K562 (cell line): ENCODE results near the gene MLXIPL. TPM values are rescaled to one million over a fixed set of nuclear protein-coding genes. Genes with fewer than 3 reads are reported as not detected.

Source experiments
- ATAC-seq: fragments of 200-7000 bp; cut with Tn5 transposase; 3 replicates; pipeline ENCODE4 v1.9.1; 2020; ENCODE audit warnings: moderate library complexity
- BruUV-seq: library from RNA; stranded (reverse); fragments of 400-500 nt; replicated peaks from 2 replicates; lab custom pipeline; 2021; lab: Mats Ljungman, UMichigan
- CTCF ChIA-PET: fragments of 300-600 bp; formaldehyde crosslinking; extraction: SDS; loops from one replicate; lab custom pipeline; 2021; ENCODE audit warnings: low intra/inter-chr PET ratio; lab: Yijun Ruan, JAX
- POLR2A ChIA-PET: fragments of 300-600, 350-650 bp; sonication (Branson Sonifier 250); formaldehyde crosslinking; extraction: SDS; loops from one replicate; lab custom pipeline; 2021; ENCODE audit warnings: antibody characterized with exemption, inconsistent platforms; lab: Yijun Ruan, JAX
- DNase-seq, 4 experiments: peaks; one replicate each; pipeline versions ENCODE4 v3.0.0 to v3.0.0-alpha.2; 2011 to 2018; ENCODE audit warnings: low spot score in 3 of 4, mixed read lengths in 3 of 4; ENCODE audit errors: extremely low read depth in 1 of 4
- FAIRE-seq: peaks from 2 replicates; lab custom pipeline; 2011; peaks lifted over from hg19 to GRCh38; lab: Jason Lieb, UNC
- H2AFZ ChIP-seq: 2 replicates; pipeline ENCODE4 v1.6.0; 2011; ENCODE audit warnings: low read depth, low read length, control low read depth, inconsistent platforms
- H3K27ac ChIP-seq: fragments of 200-600 bp; 3 replicates; pipeline ENCODE4 v1.8.0; 2011; ENCODE audit warnings: low read depth, mild to moderate bottlenecking, control low read depth, inconsistent platforms, low read length, moderate library complexity, mixed read lengths; ENCODE audit errors: extremely low read depth
- H3K27me3 ChIP-seq, 2 experiments: fragments of 300-600 bp in 1 of 2; 2 replicates in 1 of 2; 3 replicates in 1 of 2; pipeline versions ENCODE4 v1.6.0 to v1.8.0; 2011; ENCODE audit warnings: inconsistent platforms in 2 of 2, low read length in 2 of 2, mild to moderate bottlenecking in 1 of 2, mixed read lengths in 1 of 2, moderate library complexity in 1 of 2; ENCODE audit not compliant: control insufficient read depth in 2 of 2, insufficient read depth in 2 of 2
- H3K36me3 ChIP-seq: fragments of 300-600 bp; 3 replicates; pipeline ENCODE4 v1.8.0; 2011; ENCODE audit warnings: mild to moderate bottlenecking, low read length, inconsistent platforms; ENCODE audit not compliant: control insufficient read depth, insufficient read depth
- H3K4me1 ChIP-seq, 2 experiments: fragments of 200-600 bp in 1 of 2; replicated peaks in 1 of 2; 2 replicates in 1 of 2; 3 replicates in 1 of 2; pipeline versions ENCODE4 v1.5.1 to v1.8.0; 2011; ENCODE audit warnings: inconsistent platforms in 2 of 2, low read length in 2 of 2, mild to moderate bottlenecking in 1 of 2, mixed read lengths in 1 of 2, moderate library complexity in 1 of 2; ENCODE audit not compliant: control insufficient read depth in 2 of 2, insufficient read depth in 2 of 2
- H3K4me2 ChIP-seq: 2 replicates; pipeline ENCODE4 v1.6.1; 2011; ENCODE audit warnings: low read length, control low read depth, inconsistent platforms, mixed read lengths; ENCODE audit not compliant: insufficient read depth
- H3K4me3 ChIP-seq: fragments of 200-600 bp; sonication (generic), shearing (Covaris generic); 2 replicates; pipeline ENCODE4 v1.5.1; 2016; ENCODE audit warnings: control low read depth, inconsistent platforms
- H3K79me2 ChIP-seq: fragments of 200-600 bp; 3 replicates; pipeline ENCODE4 v1.8.0; 2011; ENCODE audit warnings: low read length, inconsistent platforms; ENCODE audit not compliant: control insufficient read depth, insufficient read depth
- H3K9ac ChIP-seq, 2 experiments: 2 replicates each; pipeline versions ENCODE4 v1.6.0 to v1.6.1; 2011; ENCODE audit warnings: low read depth in 2 of 2, low read length in 2 of 2, control low read depth in 1 of 2, inconsistent platforms in 1 of 2, mild to moderate bottlenecking in 1 of 2, mixed read lengths in 1 of 2; ENCODE audit not compliant: insufficient read depth in 1 of 2
- H3K9me1 ChIP-seq: one replicate; pipeline ENCODE4 v1.6.0; 2011; ENCODE audit warnings: inconsistent platforms, mild to moderate bottlenecking, low read length, moderate library complexity; ENCODE audit not compliant: control insufficient read depth, insufficient read depth
- H3K9me3 ChIP-seq: replicated peaks from 2 replicates; pipeline ENCODE4 v1.5.1; 2011; ENCODE audit warnings: low read depth, low read length, inconsistent platforms; ENCODE audit not compliant: control insufficient read depth, insufficient read depth
- H4K20me1 ChIP-seq: replicated peaks from 2 replicates; pipeline ENCODE4 v1.6.1; 2011; ENCODE audit warnings: low read length, inconsistent platforms, mixed read lengths; ENCODE audit not compliant: control insufficient read depth, insufficient read depth
- CTCF ChIP-seq, 3 experiments: IDR thresholded peaks in 2 of 3; conservative IDR thresholded peaks in 1 of 3; 2 replicates each; pipeline ENCODE4 v1.5.1; 2011 to 2012; ENCODE audit warnings: low read length in 3 of 3, mild to moderate bottlenecking in 3 of 3, control low read depth in 2 of 3, improper control_type of control experiment in 1 of 3, inconsistent platforms in 1 of 3, low read depth in 1 of 3, mixed read lengths in 1 of 3, moderate library complexity in 1 of 3; ENCODE audit not compliant: insufficient read depth in 2 of 3
- EGR1 ChIP-seq: fragments of 450-650 bp; conservative IDR thresholded peaks from 2 replicates; pipeline ENCODE4 v1.6.1; 2017; ENCODE audit warnings: mild to moderate bottlenecking
- EHMT2 ChIP-seq: fragments of 450-650 bp; IDR thresholded peaks from 2 replicates; pipeline ENCODE4 v1.6.1; 2018; ENCODE audit warnings: antibody characterized with exemption
- ESRRA ChIP-seq: fragments of 450-650 bp; IDR thresholded peaks from 2 replicates; pipeline ENCODE4 v1.6.1; 2014; ENCODE audit warnings: low read depth, mild to moderate bottlenecking, moderate library complexity, borderline replicate concordance
- NR0B1 ChIP-seq: fragments of 450-650 bp; IDR thresholded peaks from one replicate; pipeline ENCODE4 v1.6.1; 2018; ENCODE audit warnings: mild to moderate bottlenecking, moderate library complexity; ENCODE audit not compliant: partially characterized antibody
- PML ChIP-seq: IDR thresholded peaks from 2 replicates; pipeline ENCODE4 v1.6.1; 2012; ENCODE audit warnings: low read length, inconsistent platforms
- POLR2G ChIP-seq: fragments of 200-400 bp; formaldehyde crosslinking; IDR thresholded peaks from 2 replicates; pipeline ENCODE4 v1.6.1; 2017; ENCODE audit warnings: low read depth, mild to moderate bottlenecking, antibody characterized with exemption, low read length, moderate library complexity
- RAD21 ChIP-seq, 2 experiments: fragments of 250-450 bp in 1 of 2; fragments of 450-650 bp in 1 of 2; sonication (Bioruptor Pico) in 1 of 2; formaldehyde crosslinking in 1 of 2; IDR thresholded peaks in 1 of 2; conservative IDR thresholded peaks in 1 of 2; 2 replicates each; pipeline versions ENCODE4 v1.4.0 to v1.8.0; 2020 to 2022; ENCODE audit warnings: mild to moderate bottlenecking in 2 of 2, moderate library complexity in 1 of 2
- RBM15 ChIP-seq: fragments of 200-400 bp; formaldehyde crosslinking; IDR thresholded peaks from 2 replicates; pipeline ENCODE4 v1.6.1; 2018; ENCODE audit warnings: mild to moderate bottlenecking, low read length, moderate library complexity; ENCODE audit not compliant: insufficient read depth
- ZBTB7A ChIP-seq: IDR thresholded peaks from 2 replicates; pipeline ENCODE4 v1.6.1; 2011; ENCODE audit warnings: low read depth, mild to moderate bottlenecking, low read length, moderate library complexity, borderline replicate concordance; ENCODE audit not compliant: control insufficient read depth
- WGBS: fragments of 100-300 bp; shearing (Covaris generic); methylation state at CpG from one replicate; pipeline ENCODE4 v1.1.6; 2016; ENCODE audit warnings: low coverage, mixed read lengths; ENCODE audit not compliant: insufficient coverage; ENCODE audit errors: missing lambda C conversion rate; 5-methylcytosine and 5-hydroxymethylcytosine counted together
- in situ Hi-C: fragments of 300-500 bp; cut with MboI; formaldehyde crosslinking; loops from 4 replicates; pipeline ENCODE4 v1.15.0; 2018; ENCODE audit warnings: inconsistent platforms, mixed read lengths
- intact Hi-C: fragments of 100-400 bp; cut with micrococcal nuclease; formaldehyde crosslinking; loops from 2 replicates; pipeline ENCODE4 v1.14.2; 2022
- polyA plus RNA-seq, 8 experiments: library from polyadenylated mRNA; depleted of rRNA in 4 of 8; stranded (reverse) in 5 of 8; unstranded in 3 of 8; fragments of >200 nt; fragmentation: Nextera tagmentation in 2 of 8; fragmentation: Illumina TruSeq in 1 of 8; extraction: Ambion mirVana in 2 of 8; extraction: Trizol in 1 of 8; gene quantifications; 2 replicates each; pipeline versions ENCODE4 v1.2.1 to v1.2.3, GENCODE V29; 2011 to 2014; ENCODE audit warnings: inconsistent platforms in 1 of 8, missing spikeins in 1 of 8
- total RNA-seq, 7 experiments: library from RNA; depleted of rRNA in 6 of 7; stranded (reverse); fragments of >200 nt in 6 of 7; fragmentation: Illumina TruSeq in 2 of 7; extraction: Trizol in 2 of 7; gene quantifications; 2 replicates each; pipeline versions ENCODE4 v1.2.1 to v1.2.3, GENCODE V29; 2011 to 2021; ENCODE audit warnings: low replicate concordance in 1 of 7
- TF ChIP-seq, protein P1 (sequence below): sonication (generic); formaldehyde crosslinking; IDR thresholded peaks from 2 replicates; pipeline ENCODE4 v1.8.1; 2023; ENCODE audit warnings: missing genetic modification reagents, mild to moderate bottlenecking, borderline replicate concordance

Gene MLXIPL
- total and polyA plus RNA-seq, 9 of the 15 experiments (the other 6 are each of a cell fraction or from before 2014, with no cell fraction given), result 0.11 to 18.4 (median 1.4) TPM

DNA sequence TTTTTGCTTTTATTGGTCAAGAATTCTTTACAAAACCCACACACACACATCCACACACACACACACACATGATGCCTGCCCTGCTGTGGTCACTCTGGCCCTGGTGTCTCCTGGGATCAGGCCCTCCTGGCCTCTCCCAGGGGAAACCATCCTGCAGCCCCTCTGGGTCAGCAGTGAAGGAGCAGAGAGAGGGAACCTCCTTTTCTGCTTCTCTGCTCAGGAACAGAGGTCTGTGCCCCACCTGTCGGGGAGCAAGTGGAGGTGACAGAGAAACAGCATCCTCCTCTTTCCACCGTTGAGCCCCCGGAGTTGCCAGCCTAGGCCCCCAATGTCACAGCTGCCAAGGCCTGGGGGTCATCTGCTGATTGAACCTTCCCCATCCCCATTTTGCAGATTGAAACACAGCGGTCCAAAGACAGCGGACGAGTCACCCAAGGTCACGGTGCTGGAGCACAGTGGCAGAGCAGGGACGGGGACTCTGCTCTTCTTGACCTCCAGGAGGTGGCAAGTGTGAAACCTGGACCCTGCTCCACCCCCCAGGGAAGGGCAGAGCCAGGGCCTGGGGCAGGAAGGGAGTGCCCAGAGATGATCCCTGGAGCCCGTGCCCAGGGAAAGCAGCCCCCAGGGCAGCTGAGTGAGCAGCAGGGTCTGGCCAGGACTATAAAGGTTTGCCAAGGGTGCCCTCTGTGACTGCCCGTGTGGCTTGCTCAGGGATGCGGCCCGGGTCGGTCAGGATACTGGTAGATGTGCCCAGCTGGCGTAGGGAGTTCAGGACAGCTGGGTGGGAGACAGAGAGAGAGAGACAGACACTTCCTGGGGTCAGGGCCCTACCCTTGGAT, 30.9 kb downstream of the MLXIPL start:
- Histone ChIP-seq H3K4me2 (no peak overlapping the region), H3K9ac (peak overlapping the region in 1 of 2 experiments; percentile 11; a peak in 2 of 4 replicates), H3K4me3 (no peak overlapping the region), H2AFZ (no peak overlapping the region), H3K9me1 (no peaks in the 10 kb centered on the region), H3K79me2 (no peaks in the 10 kb centered on the region), H3K36me3 (no peaks in the 10 kb centered on the region), H3K9me3 (no peaks in the 10 kb centered on the region), H3K4me1 (peaks cover 0 to 23% of the 10 kb centered on the region in 2 experiments; a peak in 2 of 5 replicates), H4K20me1 (no peaks in the 10 kb centered on the region), H3K27ac (no peak overlapping the region), H3K27me3 (no peaks in the 10 kb centered on the region; a peak in 1 of 5 replicates)
- ChIA-PET CTCF (interaction anchor here (0.7 kb wide), 1 partner anchor 269 kb away, joined by 3 read pairs; no protein-coding TSS in a partner anchor), POLR2A (interaction anchor here (0.5 to 1.2 kb wide), 3 partner anchors 14 to 175 kb away, joined by 3 read pairs; partner anchors contain the start of gene ABHD11)
- 17% methylated on average over 14 of the region's 14 CpGs for WGBS
- no TSS peak for BruUV-seq
- in situ Hi-C loops (no loop called here), intact Hi-C loops (no loop called here)
- FAIRE-seq (peak; percentile 44), ATAC-seq (peak; percentile 57), DNase-seq (no peak)
- peak; percentile 74; the same call in 1 of the 2 replicates for TF ChIP-seq ESRRA
- no peak for TF ChIP-seq EHMT2
- TF ChIP-seq, protein P1, sequence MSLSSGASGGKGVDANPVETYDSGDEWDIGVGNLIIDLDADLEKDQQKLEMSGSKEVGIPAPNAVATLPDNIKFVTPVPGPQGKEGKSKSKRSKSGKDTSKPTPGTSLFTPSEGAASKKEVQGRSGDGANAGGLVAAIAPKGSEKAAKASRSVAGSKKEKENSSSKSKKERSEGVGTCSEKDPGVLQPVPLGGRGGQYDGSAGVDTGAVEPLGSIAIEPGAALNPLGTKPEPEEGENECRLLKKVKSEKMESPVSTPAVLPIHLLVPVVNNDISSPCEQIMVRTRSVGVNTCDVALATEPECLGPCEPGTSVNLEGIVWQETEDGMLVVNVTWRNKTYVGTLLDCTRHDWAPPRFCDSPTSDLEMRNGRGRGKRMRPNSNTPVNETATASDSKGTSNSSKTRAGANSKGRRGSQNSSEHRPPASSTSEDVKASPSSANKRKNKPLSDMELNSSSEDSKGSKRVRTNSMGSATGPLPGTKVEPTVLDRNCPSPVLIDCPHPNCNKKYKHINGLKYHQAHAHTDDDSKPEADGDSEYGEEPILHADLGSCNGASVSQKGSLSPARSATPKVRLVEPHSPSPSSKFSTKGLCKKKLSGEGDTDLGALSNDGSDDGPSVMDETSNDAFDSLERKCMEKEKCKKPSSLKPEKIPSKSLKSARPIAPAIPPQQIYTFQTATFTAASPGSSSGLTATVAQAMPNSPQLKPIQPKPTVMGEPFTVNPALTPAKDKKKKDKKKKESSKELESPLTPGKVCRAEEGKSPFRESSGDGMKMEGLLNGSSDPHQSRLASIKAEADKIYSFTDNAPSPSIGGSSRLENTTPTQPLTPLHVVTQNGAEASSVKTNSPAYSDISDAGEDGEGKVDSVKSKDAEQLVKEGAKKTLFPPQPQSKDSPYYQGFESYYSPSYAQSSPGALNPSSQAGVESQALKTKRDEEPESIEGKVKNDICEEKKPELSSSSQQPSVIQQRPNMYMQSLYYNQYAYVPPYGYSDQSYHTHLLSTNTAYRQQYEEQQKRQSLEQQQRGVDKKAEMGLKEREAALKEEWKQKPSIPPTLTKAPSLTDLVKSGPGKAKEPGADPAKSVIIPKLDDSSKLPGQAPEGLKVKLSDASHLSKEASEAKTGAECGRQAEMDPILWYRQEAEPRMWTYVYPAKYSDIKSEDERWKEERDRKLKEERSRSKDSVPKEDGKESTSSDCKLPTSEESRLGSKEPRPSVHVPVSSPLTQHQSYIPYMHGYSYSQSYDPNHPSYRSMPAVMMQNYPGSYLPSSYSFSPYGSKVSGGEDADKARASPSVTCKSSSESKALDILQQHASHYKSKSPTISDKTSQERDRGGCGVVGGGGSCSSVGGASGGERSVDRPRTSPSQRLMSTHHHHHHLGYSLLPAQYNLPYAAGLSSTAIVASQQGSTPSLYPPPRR (CRISPR knock-in tag), result no peak
- TF ChIP-seq ZBTB7A, result peak; percentile 10; the same call in 1 of the 2 replicates
- peak in 1 of 2 experiments; percentile 33; a peak in 1 of 4 replicates for TF ChIP-seq RAD21 (CRISPR knock-in tag; conservative IDR thresholded peaks at IDR 0.05 in 1 of 2, IDR thresholded peaks at IDR 0.05 in 1 of 2)
- TF ChIP-seq CTCF (IDR thresholded peaks at IDR 0.05 in 2 of 3, conservative IDR thresholded peaks at IDR 0.05 in 1 of 3; ENCODE audit: insufficient read depth in 2 of 3, low read depth in 1 of 3, low read length in 3 of 3), result peak in 2 of 3 experiments; percentile 22 to 31; a peak in 2 of 6 replicates
- no peak for TF ChIP-seq RBM15
- no peak for TF ChIP-seq NR0B1
- no peak for TF ChIP-seq EGR1
- TF ChIP-seq PML, result 0 out of 2 replicates have a peak, but pooled peaks have one; percentile 27
- peak; percentile 42; the same call in 1 of the 2 replicates for TF ChIP-seq POLR2G
